SK-N-SH (cell line): Measurements from ENCODE around the gene NR2C2. TPM values are rescaled to one million over a fixed set of nuclear protein-coding genes. Genes with fewer than 3 reads are reported as not detected.

Experiments
- CTCF ChIA-PET: fragments of 300-600, 350-600 bp; formaldehyde crosslinking; extraction: SDS; loops from one replicate; lab custom pipeline; 2021; lab: Yijun Ruan, JAX
- POLR2A ChIA-PET: fragments of 350-600 bp; sonication (Branson Sonifier 250); formaldehyde crosslinking; extraction: SDS; loops from one replicate; lab custom pipeline; 2020; ENCODE audit warnings: antibody characterized with exemption, inconsistent platforms; lab: Yijun Ruan, JAX
- DNase-seq: peaks from one replicate; pipeline ENCODE4 v3.0.0; 2012
- H2AFZ ChIP-seq: fragments of 200-600 bp; sonication (generic); 2 replicates; pipeline ENCODE4 v1.8.1; 2016; ENCODE audit warnings: antibody characterized with exemption, mild to moderate bottlenecking, low read depth
- H3F3A ChIP-seq: fragments of 200-600 bp; sonication (generic); replicated peaks from 2 replicates; pipeline ENCODE3; 2016; ENCODE audit warnings: antibody characterized with exemption, mild to moderate bottlenecking; ENCODE audit not compliant: insufficient read depth
- H3K27ac ChIP-seq, 2 experiments: fragments of 200-500 bp in 1 of 2; fragments of 200-600 bp in 1 of 2; sonication (Bioruptor generic) in 1 of 2; sonication (generic), shearing (Covaris generic) in 1 of 2; 2 replicates each; pipeline versions ENCODE4 v1.5.1 to v1.6.1; 2014 to 2016; ENCODE audit warnings: low read depth in 2 of 2, inconsistent platforms in 1 of 2, low read length in 1 of 2, mild to moderate bottlenecking in 1 of 2, mixed read lengths in 1 of 2
- H3K27me3 ChIP-seq: fragments of 200-600 bp; sonication (generic), shearing (Covaris generic); 2 replicates; pipeline ENCODE4 v1.6.1; 2016; ENCODE audit warnings: mixed run types; ENCODE audit not compliant: insufficient read depth
- H3K36me3 ChIP-seq, 2 experiments: fragments of 200-500 bp in 1 of 2; fragments of 200-600 bp in 1 of 2; sonication (Bioruptor generic) in 1 of 2; sonication (generic) in 1 of 2; replicated peaks in 1 of 2; 2 replicates each; pipeline versions ENCODE3 to v1.5.1; 2014 to 2016; ENCODE audit warnings: low read length in 1 of 2, mild to moderate bottlenecking in 1 of 2; ENCODE audit not compliant: insufficient read depth in 2 of 2, control insufficient read depth in 1 of 2
- H3K4me1 ChIP-seq, 2 experiments: fragments of 200-500 bp in 1 of 2; fragments of 200-600 bp in 1 of 2; sonication (Bioruptor generic) in 1 of 2; sonication (generic), shearing (Covaris generic) in 1 of 2; 2 replicates each; pipeline versions ENCODE4 v1.5.1 to v1.6.1; 2014 to 2016; ENCODE audit warnings: low read depth in 1 of 2, low read length in 1 of 2, mixed run types in 1 of 2; ENCODE audit not compliant: insufficient read depth in 2 of 2, control insufficient read depth in 1 of 2
- H3K4me2 ChIP-seq: fragments of 200-600 bp; sonication (generic), shearing (Covaris generic); 2 replicates; pipeline ENCODE4 v1.6.1; 2017; ENCODE audit warnings: mixed run types
- H3K4me3 ChIP-seq, 2 experiments: fragments of 200-500 bp in 1 of 2; fragments of 200-600 bp in 1 of 2; sonication (Bioruptor generic) in 1 of 2; sonication (generic), shearing (Covaris generic) in 1 of 2; 2 replicates each; pipeline versions ENCODE4 v1.5.1 to v1.8.1; 2014 to 2016; ENCODE audit warnings: low read depth in 2 of 2, inconsistent platforms in 1 of 2, low read length in 1 of 2, mild to moderate bottlenecking in 1 of 2, mixed read lengths in 1 of 2, moderate library complexity in 1 of 2
- H3K79me2 ChIP-seq: fragments of 200-600 bp; sonication (generic); 2 replicates; pipeline ENCODE4 v1.8.1; 2017; ENCODE audit warnings: mild to moderate bottlenecking; ENCODE audit not compliant: insufficient read depth
- H3K9ac ChIP-seq: fragments of 200-600 bp; sonication (generic); 2 replicates; pipeline ENCODE4 v1.6.1; 2017; ENCODE audit warnings: mixed run types
- H3K9me2 ChIP-seq: fragments of 200-600 bp; sonication (generic); 2 replicates; pipeline ENCODE4 v1.6.1; 2017; ENCODE audit warnings: mixed run types
- H3K9me3 ChIP-seq: fragments of 200-600 bp; sonication (generic); 2 replicates; pipeline ENCODE4 v1.6.1; 2017; ENCODE audit warnings: mixed run types, mild to moderate bottlenecking, moderate library complexity
- H4K20me1 ChIP-seq: fragments of 200-600 bp; sonication (generic); 2 replicates; pipeline ENCODE4 v1.6.1; 2017; ENCODE audit warnings: mild to moderate bottlenecking, mixed run types; ENCODE audit not compliant: insufficient read depth
- CHD2 ChIP-seq: fragments of 150-350 bp; IDR thresholded peaks from 2 replicates; pipeline ENCODE4 v1.6.1; 2018; ENCODE audit warnings: low read length; ENCODE audit not compliant: partially characterized antibody
- CTCF ChIP-seq: fragments of 200-600 bp; sonication (generic); IDR thresholded peaks from 2 replicates; pipeline ENCODE4 v1.6.1; 2017; ENCODE audit warnings: antibody characterized with exemption, mild to moderate bottlenecking, moderate library complexity
- ELF1 ChIP-seq: IDR thresholded peaks from 2 replicates; pipeline ENCODE4 v1.4.0; 2012
- EP300 ChIP-seq, 2 experiments: IDR thresholded peaks; 2 replicates each; pipeline versions ENCODE4 v1.4.0 to v1.6.1; 2012; ENCODE audit warnings: borderline replicate concordance in 1 of 2, low read depth in 1 of 2, low read length in 1 of 2
- EZH2phosphoT487 ChIP-seq: fragments of 200-600 bp; sonication (generic); IDR thresholded peaks from 2 replicates; pipeline ENCODE4 v1.6.1; 2017; ENCODE audit warnings: low read depth, mixed run types, mild to moderate bottlenecking, antibody characterized with exemption, moderate library complexity, borderline replicate concordance
- FOXJ3 ChIP-seq: sonication (generic); formaldehyde crosslinking; IDR thresholded peaks from 2 replicates; pipeline ENCODE4 v1.5.1; 2020; ENCODE audit warnings: mild to moderate bottlenecking, missing genetic modification reagents
- GABPA ChIP-seq: IDR thresholded peaks from 2 replicates; pipeline ENCODE4 v1.4.0; 2012; ENCODE audit warnings: low read depth, mild to moderate bottlenecking
- GATA2 ChIP-seq: sonication (generic); formaldehyde crosslinking; IDR thresholded peaks from 2 replicates; pipeline ENCODE4 v1.5.0; 2020; ENCODE audit warnings: mild to moderate bottlenecking, missing genetic modification reagents
- JUND ChIP-seq: IDR thresholded peaks from 2 replicates; pipeline ENCODE4 v1.4.0; 2012
- MAX ChIP-seq: IDR thresholded peaks from 2 replicates; pipeline ENCODE4 v1.4.0; 2012; ENCODE audit warnings: low read depth
- MEF2A ChIP-seq: IDR thresholded peaks from 2 replicates; pipeline ENCODE4 v1.4.0; 2012; ENCODE audit warnings: low read depth, borderline replicate concordance
- NFIC ChIP-seq: IDR thresholded peaks from 2 replicates; pipeline ENCODE4 v1.4.0; 2012; ENCODE audit warnings: borderline replicate concordance
- NRF1 ChIP-seq: IDR thresholded peaks from 2 replicates; pipeline ENCODE4 v1.6.1; 2012; ENCODE audit warnings: low read depth, mild to moderate bottlenecking, low read length
- PBX3 ChIP-seq: IDR thresholded peaks from 2 replicates; pipeline ENCODE4; 2012
- RAD21 ChIP-seq: IDR thresholded peaks from 2 replicates; pipeline ENCODE4 v1.6.1; 2012; ENCODE audit warnings: mild to moderate bottlenecking, low read length
- RCOR1 ChIP-seq: fragments of 150-350 bp; IDR thresholded peaks from 2 replicates; pipeline ENCODE4 v1.6.1; 2017; ENCODE audit warnings: antibody characterized with exemption, low read length
- RXRA ChIP-seq: IDR thresholded peaks from 2 replicates; pipeline ENCODE4 v1.4.0; 2012; ENCODE audit warnings: low read depth, mild to moderate bottlenecking, borderline replicate concordance
- SIN3A ChIP-seq: IDR thresholded peaks from 2 replicates; pipeline ENCODE4 v1.6.1; 2012; ENCODE audit warnings: low read depth, mild to moderate bottlenecking, low read length, moderate library complexity, borderline replicate concordance
- SMC3 ChIP-seq: IDR thresholded peaks from 2 replicates; pipeline ENCODE4 v1.6.1; 2012; ENCODE audit warnings: low read depth, low read length, improper control_type of control experiment
- TAF1 ChIP-seq: IDR thresholded peaks from 2 replicates; pipeline ENCODE4 v1.6.1; 2012; ENCODE audit warnings: low read depth, mild to moderate bottlenecking, low read length, moderate library complexity, borderline replicate concordance
- TCF12 ChIP-seq: IDR thresholded peaks from 2 replicates; pipeline ENCODE4 v1.4.0; 2012
- TEAD4 ChIP-seq: IDR thresholded peaks from 2 replicates; pipeline ENCODE4 v1.4.0; 2012; ENCODE audit warnings: mild to moderate bottlenecking, borderline replicate concordance; ENCODE audit not compliant: insufficient read depth
- USF2 ChIP-seq: fragments of 150-350 bp; IDR thresholded peaks from 2 replicates; pipeline ENCODE4 v1.6.1; 2017; ENCODE audit warnings: antibody characterized with exemption, low read length, low read depth, borderline replicate concordance
- YY1 ChIP-seq: IDR thresholded peaks from 2 replicates; pipeline ENCODE4 v1.4.0; 2012; ENCODE audit warnings: low read depth, mild to moderate bottlenecking
- WGBS: methylation state at CpG from one replicate; pipeline ENCODE4 v1.1.6; 2017; ENCODE audit warnings: low lambda C conversion rate; 5-methylcytosine and 5-hydroxymethylcytosine counted together
- polyA plus RNA-seq, 3 experiments: library from polyadenylated mRNA; depleted of rRNA; stranded (reverse); fragments of >200 nt; gene quantifications; 2 replicates each; pipeline ENCODE4 v1.2.3, GENCODE V29; 2012

Gene NR2C2
- polyA plus RNA-seq, 1 of the 3 experiments (the other 2 are of a cell fraction), result 13.1 TPM

GRCh38 chr3:15041950-15042349 lies 94.6 kb downstream of the NR2C2 start (continued):
- no peak for TF ChIP-seq PBX3
- TF ChIP-seq TCF12, result no peak
- no peak for TF ChIP-seq FOXJ3 (CRISPR knock-in tag)
- no peak for TF ChIP-seq MAX
- TF ChIP-seq CHD2, result no peak
- TF ChIP-seq JUND, result no peak
- no peak for TF ChIP-seq SIN3A
- no peak for TF ChIP-seq USF2
- TF ChIP-seq MEF2A, result no peak
- no peak for TF ChIP-seq NFIC
- no peak for TF ChIP-seq SMC3
- TF ChIP-seq RXRA, result no peak
- TF ChIP-seq, all 33 proteins: peak for 0

- Histone ChIP-seq H3K27ac (peak overlapping the region; percentile 48 to 77), H3K4me1 (peaks cover 15 to 31% of the 10 kb centered on the region in 2 experiments; a peak in 3 of 4 replicates), H2AFZ (no peak overlapping the region), H3K9me2 (no peaks in the 10 kb centered on the region), H3K36me3 (peaks cover 81 to 89% of the 10 kb centered on the region in 2 experiments), H3F3A (no peaks in the 10 kb centered on the region), H3K4me2 (no peak overlapping the region), H3K9ac (no peak overlapping the region), H4K20me1 (no peaks in the 10 kb centered on the region)
- CTCF ChIA-PET, result no interaction called here
- 62% methylated on average over 3 of the region's 3 CpGs for WGBS
- TF ChIP-seq TAF1 (no peak), CTCF (no peak), RCOR1 (no peak; the same call in 1 of the 2 replicates), EP300 (IDR thresholded peaks at IDR 0.05; ENCODE audit: borderline replicate concordance in 1 of 2, low read depth in 1 of 2, low read length in 1 of 2) (no peak), TCF12 (peak; percentile 49), YY1 (no peak), GATA2 (CRISPR knock-in tag) (0 out of 2 replicates have a peak, but pooled peaks have one; percentile 15), NRF1 (no peak), EZH2phosphoT487 (no peak), TEAD4 (no peak), GABPA (no peak), SMC3 (no peak), FOXJ3 (CRISPR knock-in tag) (no peak), JUND (no peak), USF2 (no peak), RAD21 (no peak), ELF1 (no peak)
- TF ChIP-seq, all 33 proteins: peak for 2
- H3K9me3 ChIP-seq, result no peaks in the 10 kb centered on the region
- no peaks in the 10 kb centered on the region for H3K27me3 ChIP-seq
- POLR2A ChIA-PET, result no interaction called here
- H3K4me3 ChIP-seq, result no peak overlapping the region
- DNase-seq, result no peak
- H3K79me2 ChIP-seq, result peaks cover 6% of the 10 kb centered on the region; the same call in 1 of the 2 replicates
These were observed 95.6 kb downstream of the NR2C2 start for GRCh38 chr3:15042936-15043335.
